ENCODE data around the gene ARL6. TPM values are rescaled to one million over a fixed set of nuclear protein-coding genes. Genes with fewer than 3 reads are reported as not detected.

Gene ARL6
- total and polyA plus RNA-seq, 7 experiments from 2014 or later = 3.0 to 7.5 (median 4.1) TPM

GRCh38 chr3:97817965-97818364, 53.4 kb downstream of the ARL6 start:
- peaks cover 4 to 22% (median 15%) of the 10 kb centered on the region in 5 donors for H3K27me3 Mint-ChIP-seq
- no peak for DNase-seq

DNA sequence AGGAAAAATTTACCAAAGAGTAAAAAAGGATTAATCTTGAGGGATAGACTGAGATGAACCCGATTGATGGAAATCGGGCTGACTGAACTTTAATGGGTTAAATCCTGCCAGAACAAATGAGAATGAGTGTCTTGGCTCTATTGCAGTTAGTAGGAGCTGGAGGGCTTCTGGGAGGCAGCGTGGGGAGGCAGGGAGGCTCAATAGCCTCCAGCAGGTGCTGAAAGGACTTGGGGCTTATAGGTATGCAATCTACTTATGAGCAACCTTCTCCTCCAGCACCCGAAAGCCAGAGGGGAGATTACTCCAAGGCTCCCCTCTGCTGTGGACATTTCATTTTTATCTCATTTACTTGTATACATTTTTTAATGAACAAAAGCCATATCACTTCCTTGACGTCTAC, 56.2 kb downstream of the ARL6 start:
- ATAC-seq (no peak), DNase-seq (no peak)
- Histone ChIP-seq H3K9me3 (ENCODE audit: control insufficient read depth in 2 of 3, low read length in 3 of 3) (no peaks in the 10 kb centered on the region), H3K36me3 (ENCODE audit: control insufficient read depth in 2 of 3, insufficient read depth in 3 of 3, low read length in 3 of 3) (no peaks in the 10 kb centered on the region), H3K27ac (ENCODE audit: low read depth, low read length) (no peak overlapping the region), H3K27me3 (ENCODE audit: control insufficient read depth in 2 of 2, insufficient read depth in 2 of 2, low read length in 2 of 2) (peaks cover 0 to 3% of the 10 kb centered on the region in 2 donors), H3K4me1 (ENCODE audit: control insufficient read depth in 2 of 2, insufficient read depth in 2 of 2, low read length in 2 of 2) (peaks cover 0 to 6% of the 10 kb centered on the region in 2 donors), H3K4me3 (ENCODE audit: low read length) (peak overlapping the region; percentile 83)
- peak overlapping the region in 8 of 9 donors; percentile 50 to 89 (median 70) for H3K27ac Mint-ChIP-seq
- peaks cover 4 to 29% (median 26%) of the 10 kb centered on the region in 5 donors for H3K27me3 Mint-ChIP-seq
- H3K36me3 Mint-ChIP-seq = peaks cover 0 to 5% (median 0%) of the 10 kb centered on the region in 5 donors
- ChIA-PET CTCF (interaction anchor here (1.2 kb wide), 1 partner anchor 28 kb away, joined by 3 read pairs; no protein-coding TSS in a partner anchor), POLR2A (interaction anchor here (1.1 to 1.8 kb wide), 6 partner anchors 18 to 193 kb away, joined by 3 to 6 read pairs (median 4); partner anchors contain the start of gene ARL6)
- peaks cover 14 to 41% (median 21%) of the 10 kb centered on the region in 7 donors for H3K4me1 Mint-ChIP-seq
- H3K4me3 Mint-ChIP-seq = peak overlapping the region; percentile 73 to 97 (median 95)
- H3K9me3 Mint-ChIP-seq = no peaks in the 10 kb centered on the region
- intact Hi-C loops (cut with micrococcal nuclease) = loop anchor here (1.0 to 10.0 kb wide), 14 partner anchors 27 to 1997 kb away; partner anchors contain the start of genes ARL6 (in 2 of the 2), CPOX (in 2 of the 2), DCBLD2 (in 2 of the 2) and CLDND1 (in 1 of the 2)

More at GRCh38 chr3:97817965-97818364, 53.4 kb downstream of the ARL6 start:
- Histone ChIP-seq H3K9me3 (ENCODE audit: control insufficient read depth in 2 of 3, low read length in 3 of 3) (no peaks in the 10 kb centered on the region), H3K27me3 (ENCODE audit: control insufficient read depth in 2 of 2, insufficient read depth in 2 of 2, low read length in 2 of 2) (peaks cover 0 to 3% of the 10 kb centered on the region in 2 donors), H3K36me3 (ENCODE audit: control insufficient read depth in 2 of 3, insufficient read depth in 3 of 3, low read length in 3 of 3) (no peaks in the 10 kb centered on the region), H3K4me3 (ENCODE audit: low read length) (no peak overlapping the region), H3K4me1 (ENCODE audit: control insufficient read depth in 2 of 2, insufficient read depth in 2 of 2, low read length in 2 of 2) (peaks cover 0 to 6% of the 10 kb centered on the region in 2 donors), H3K27ac (ENCODE audit: low read depth, low read length) (no peak overlapping the region)
- ChIA-PET CTCF (interaction anchor here (1.1 kb wide), 1 partner anchor 209 kb away, joined by 3 read pairs; no protein-coding TSS in a partner anchor), POLR2A (no interaction called here)
- no peak for ATAC-seq
- no peak overlapping the region for H3K27ac Mint-ChIP-seq
- no peak overlapping the region for H3K4me3 Mint-ChIP-seq
- peaks cover 0 to under 1% (median 0%) of the 10 kb centered on the region in 5 donors for H3K36me3 Mint-ChIP-seq
- intact Hi-C loops (cut with micrococcal nuclease) = no loop called here
- H3K9me3 Mint-ChIP-seq = no peaks in the 10 kb centered on the region
- H3K4me1 Mint-ChIP-seq = peaks cover 13 to 30% (median 15%) of the 10 kb centered on the region in 7 donors

- Histone ChIP-seq H3K4me1 (ENCODE audit: control insufficient read depth in 2 of 2, insufficient read depth in 2 of 2, low read length in 2 of 2) (peaks cover 0 to 6% of the 10 kb centered on the region in 2 donors), H3K27ac (ENCODE audit: low read depth, low read length) (peak overlapping the region; percentile 52), H3K4me3 (ENCODE audit: low read length) (peak overlapping the region; percentile 83), H3K9me3 (ENCODE audit: control insufficient read depth in 2 of 3, low read length in 3 of 3) (no peaks in the 10 kb centered on the region), H3K36me3 (ENCODE audit: control insufficient read depth in 2 of 3, insufficient read depth in 3 of 3, low read length in 3 of 3) (no peaks in the 10 kb centered on the region), H3K27me3 (ENCODE audit: control insufficient read depth in 2 of 2, insufficient read depth in 2 of 2, low read length in 2 of 2) (peaks cover 0 to 3% of the 10 kb centered on the region in 2 donors)
- DNase-seq (peak in 1 of 9 donors; percentile 53), ATAC-seq (peak; percentile 64)
- CTCF ChIA-PET = interaction anchor here (0.9 to 1.2 kb wide), 4 partner anchors 21 to 170 kb away, joined by 3 read pairs; no protein-coding TSS in a partner anchor
- Mint-ChIP-seq H3K4me3 (peak overlapping the region; percentile 73 to 97 (median 95)), H3K27me3 (peaks cover 4 to 29% (median 26%) of the 10 kb centered on the region in 5 donors), H3K9me3 (no peaks in the 10 kb centered on the region), H3K4me1 (peaks cover 14 to 36% (median 21%) of the 10 kb centered on the region in 7 donors), H3K27ac (peak overlapping the region; percentile 50 to 89 (median 76)), H3K36me3 (peaks cover 0 to 5% (median 0%) of the 10 kb centered on the region in 5 donors)
- intact Hi-C loops (cut with micrococcal nuclease) = loop anchor here (1.0 to 10.0 kb wide), 14 partner anchors 28 to 1996 kb away; partner anchors contain the start of genes ARL6 (in 2 of the 2), CPOX (in 2 of the 2), DCBLD2 (in 2 of the 2) and CLDND1 (in 1 of the 2)
- POLR2A ChIA-PET = interaction anchor here (0.8 to 1.8 kb wide), 7 partner anchors 17 to 193 kb away, joined by 3 to 6 read pairs (median 3); partner anchors contain the start of gene ARL6
Measured at GRCh38 chr3:97821287-97821773, 56.8 kb downstream of the ARL6 start.

DNA sequence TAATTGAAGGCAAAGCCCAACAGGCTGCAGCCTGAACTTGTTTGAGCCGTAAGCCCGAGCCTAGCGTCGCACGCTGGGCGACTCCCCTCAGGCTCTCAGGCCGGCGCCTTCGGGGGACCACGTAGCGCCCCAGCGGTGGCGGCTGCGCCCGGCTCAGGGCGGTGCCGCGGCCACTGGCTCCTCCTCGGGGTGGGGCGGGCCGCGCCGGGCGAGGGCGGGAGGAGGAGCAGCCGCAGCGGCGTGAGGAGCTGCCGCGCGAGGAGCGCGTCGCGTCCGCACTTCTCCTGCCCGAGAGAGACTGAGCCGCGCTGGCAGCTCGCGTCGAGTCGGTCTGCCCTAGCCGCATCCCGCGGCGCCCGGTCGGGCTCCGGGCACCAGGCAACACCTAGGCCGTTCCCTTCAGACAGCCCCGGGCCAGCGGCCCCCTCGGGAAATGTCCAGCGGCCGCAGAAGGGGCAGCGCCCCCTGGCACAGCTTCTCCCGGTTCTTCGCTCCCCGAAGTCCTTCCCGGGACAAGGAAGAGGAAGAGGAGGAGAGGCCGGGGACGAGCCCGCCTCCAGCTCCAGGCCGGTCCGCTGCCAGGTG, 57.3 kb downstream of the ARL6 start, which contains the start of gene CRYBG3:
Gene CRYBG3 (plus strand): TSS at position 238 of the 585 bp plus-strand sequence. CDS start 196 bp downstream, at position 434.
- no peaks in the 10 kb centered on the region for H3K36me3 ChIP-seq (ENCODE audit: control insufficient read depth in 2 of 3, insufficient read depth in 3 of 3, low read length in 3 of 3)
- ChIA-PET CTCF (interaction anchor here (0.8 to 1.2 kb wide), 5 partner anchors 21 to 169 kb away, joined by 3 read pairs; no protein-coding TSS in a partner anchor), POLR2A (interaction anchor here (0.8 to 1.8 kb wide), 8 partner anchors 17 to 209 kb away, joined by 3 to 6 read pairs (median 4); partner anchors contain the start of gene ARL6)
- H3K27me3 ChIP-seq (ENCODE audit: control insufficient read depth in 2 of 2, insufficient read depth in 2 of 2, low read length in 2 of 2) = peaks cover 0 to 3% of the 10 kb centered on the region in 2 donors
- Mint-ChIP-seq H3K4me3 (peak within 1 kb of the TSS; percentile 93 to 98 (median 95)), H3K36me3 (peaks cover 0 to 5% (median 0%) of the 10 kb centered on the region in 5 donors), H3K9me3 (no peaks in the 10 kb centered on the region), H3K27ac (peak within 1 kb of the TSS; percentile 76 to 98 (median 87)), H3K4me1 (peaks cover 14 to 36% (median 21%) of the 10 kb centered on the region in 7 donors), H3K27me3 (peaks cover 4 to 29% (median 26%) of the 10 kb centered on the region in 5 donors)
- H3K9me3 ChIP-seq (ENCODE audit: control insufficient read depth in 2 of 3, low read length in 3 of 3) = no peaks in the 10 kb centered on the region
- peak within 1 kb of the TSS; percentile 83 for H3K4me3 ChIP-seq (ENCODE audit: low read length)
- DNase-seq (peak; percentile 64 to 93 (median 81)), ATAC-seq (peak; percentile 98)
- H3K27ac ChIP-seq (ENCODE audit: low read depth, low read length) = peak within 1 kb of the TSS; percentile 52
- H3K4me1 ChIP-seq (ENCODE audit: control insufficient read depth in 2 of 2, insufficient read depth in 2 of 2, low read length in 2 of 2) = peaks cover 0 to 6% of the 10 kb centered on the region in 2 donors
- intact Hi-C loops (cut with micrococcal nuclease) = loop anchor here (1.0 to 10.0 kb wide), 15 partner anchors 29 to 1995 kb away; partner anchors contain the start of genes ARL6 (in 2 of the 2), CPOX (in 2 of the 2), DCBLD2 (in 2 of the 2) and CLDND1 (in 1 of the 2)

DNA sequence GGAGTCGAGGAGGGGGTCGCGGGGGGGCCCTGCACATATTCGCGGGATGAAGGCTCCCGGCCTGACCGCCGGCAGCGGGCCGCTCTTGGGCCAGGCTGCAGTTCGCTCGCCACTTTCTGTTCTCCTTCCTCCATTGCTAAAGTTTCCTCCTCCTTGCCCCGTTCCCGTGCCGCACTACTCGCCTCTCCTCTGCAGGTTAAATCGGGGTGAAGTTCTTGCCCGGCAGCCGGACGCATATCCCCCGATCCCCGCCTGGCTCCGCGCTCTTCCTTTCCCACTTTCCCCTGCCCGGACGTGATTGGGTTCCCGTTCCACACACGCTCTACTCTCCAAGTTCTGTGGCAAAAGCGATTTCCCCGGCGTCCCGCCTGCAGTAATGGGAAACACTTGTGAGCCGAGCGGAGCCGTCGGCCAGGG, 57.8 kb downstream of the ARL6 start:
- H3K4me1 Mint-ChIP-seq = peaks cover 14 to 36% (median 21%) of the 10 kb centered on the region in 7 donors
- intact Hi-C loops (cut with micrococcal nuclease) = loop anchor here (2.0 to 10.0 kb wide), 5 partner anchors 50 to 1995 kb away; partner anchors contain the start of genes CPOX (in 2 of the 2), CMSS1 (in 1 of the 2) and DCBLD2 (in 1 of the 2)
- H3K27ac ChIP-seq (ENCODE audit: low read depth, low read length) = peak overlapping the region; percentile 52
- peak overlapping the region; percentile 93 to 98 (median 95) for H3K4me3 Mint-ChIP-seq
- H3K27me3 ChIP-seq (ENCODE audit: control insufficient read depth in 2 of 2, insufficient read depth in 2 of 2, low read length in 2 of 2) = peaks cover 0 to 3% of the 10 kb centered on the region in 2 donors
- H3K9me3 ChIP-seq (ENCODE audit: control insufficient read depth in 2 of 3, low read length in 3 of 3) = no peaks in the 10 kb centered on the region
- peaks cover 0 to 6% of the 10 kb centered on the region in 2 donors for H3K4me1 ChIP-seq (ENCODE audit: control insufficient read depth in 2 of 2, insufficient read depth in 2 of 2, low read length in 2 of 2)
- POLR2A ChIA-PET = interaction anchor here (1.1 to 1.8 kb wide), 4 partner anchors 16 to 208 kb away, joined by 3 to 6 read pairs (median 4); no protein-coding TSS in a partner anchor
- H3K27me3 Mint-ChIP-seq = peaks cover 4 to 29% (median 26%) of the 10 kb centered on the region in 5 donors
- H3K4me3 ChIP-seq (ENCODE audit: low read length) = peak overlapping the region; percentile 83
- H3K36me3 ChIP-seq (ENCODE audit: control insufficient read depth in 2 of 3, insufficient read depth in 3 of 3, low read length in 3 of 3) = no peaks in the 10 kb centered on the region
- CTCF ChIA-PET = interaction anchor here (0.8 to 1.0 kb wide), 3 partner anchors 102 to 169 kb away, joined by 3 read pairs; no protein-coding TSS in a partner anchor
- H3K36me3 Mint-ChIP-seq = peaks cover 0 to 5% (median 0%) of the 10 kb centered on the region in 5 donors
- H3K9me3 Mint-ChIP-seq = no peaks in the 10 kb centered on the region
- H3K27ac Mint-ChIP-seq = peak overlapping the region; percentile 25 to 98 (median 87)
- ATAC-seq (peak; percentile 18), DNase-seq (peak in 6 of 9 donors; percentile 3 to 37 (median 21))
